Activated naive CD4-positive, alpha-beta T cell treated with anti-CD3 and anti-CD28 coated beads for 36 hours (primary cell): Measurements from ENCODE around the gene SPATA9. TPM values are rescaled to one million over a fixed set of nuclear protein-coding genes. Genes with fewer than 3 reads are reported as not detected.

Source experiments
- CTCF ChIA-PET: fragments of 350-600 bp; sonication (Branson Sonifier 250); formaldehyde crosslinking; loops from one replicate; lab custom pipeline; 2021; ENCODE audit warnings: antibody characterized with exemption; lab: Charles Lee
- DNase-seq: peaks from one replicate; pipeline ENCODE4 v3.0.0-alpha.2; 2020
- H3K27ac Mint-ChIP-seq: one replicate; pipeline ENCODE4 v1.8.0; 2021; ENCODE audit warnings: mild to moderate bottlenecking, mixed read lengths
- H3K27me3 Mint-ChIP-seq: one replicate; pipeline ENCODE4 v1.8.0; 2021; ENCODE audit warnings: low read depth, mixed read lengths
- H3K36me3 Mint-ChIP-seq: one replicate; pipeline ENCODE4 v1.8.0; 2021; ENCODE audit warnings: low read depth, mixed read lengths
- H3K4me1 Mint-ChIP-seq: one replicate; pipeline ENCODE4 v1.8.0; 2021; ENCODE audit warnings: low read depth, mixed read lengths
- H3K4me3 Mint-ChIP-seq: one replicate; pipeline ENCODE4 v1.8.0; 2021; ENCODE audit warnings: mild to moderate bottlenecking, moderate library complexity, mixed read lengths
- H3K9me3 Mint-ChIP-seq: one replicate; pipeline ENCODE4 v1.8.0; 2021; ENCODE audit warnings: mixed read lengths
- intact Hi-C: fragments of 100-400 bp; cut with micrococcal nuclease; formaldehyde crosslinking; loops from one replicate; pipeline ENCODE4 v1.15.1; 2023
- total RNA-seq, 2 experiments: library from RNA; stranded (reverse); gene quantifications; one replicate each; pipeline ENCODE4 v1.2.3, GENCODE V29; 2021

SPATA9 gene
- total RNA-seq, 2 experiments from 2014 or later = not detected

DNA sequence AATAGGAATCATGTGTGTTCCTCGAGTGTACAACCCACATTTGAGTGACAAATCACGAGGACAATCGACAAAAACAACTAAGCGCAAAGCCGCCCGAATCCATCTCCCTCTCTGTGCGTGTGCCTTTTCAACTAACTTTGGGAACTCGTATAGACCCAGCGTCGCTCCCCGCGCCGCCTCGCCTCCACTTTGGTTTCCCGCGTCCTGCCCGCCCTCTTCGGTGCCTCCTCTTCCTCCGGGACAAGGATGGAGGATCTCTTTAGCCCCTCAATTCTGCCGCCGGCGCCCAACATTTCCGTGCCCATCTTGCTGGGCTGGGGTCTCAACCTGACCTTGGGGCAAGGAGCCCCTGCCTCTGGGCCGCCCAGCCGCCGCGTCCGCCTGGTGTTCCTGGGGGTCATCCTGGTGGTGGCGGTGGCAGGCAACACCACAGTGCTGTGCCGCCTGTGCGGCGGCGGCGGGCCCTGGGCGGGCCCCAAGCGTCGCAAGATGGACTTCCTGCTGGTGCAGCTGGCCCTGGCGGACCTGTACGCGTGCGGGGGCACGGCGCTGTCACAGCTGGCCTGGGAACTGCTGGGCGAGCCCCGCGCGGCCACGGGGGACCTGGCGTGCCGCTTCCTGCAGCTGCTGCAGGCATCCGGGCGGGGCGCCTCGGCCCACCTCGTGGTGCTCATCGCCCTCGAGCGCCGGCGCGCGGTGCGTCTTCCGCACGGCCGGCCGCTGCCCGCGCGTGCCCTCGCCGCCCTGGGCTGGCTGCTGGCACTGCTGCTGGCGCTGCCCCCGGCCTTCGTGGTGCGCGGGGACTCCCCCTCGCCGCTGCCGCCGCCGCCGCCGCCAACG lies 62.5 kb downstream of the SPATA9 start, which contains the start of gene GPR150:
Gene GPR150 (plus strand): TSS at position 58 of the 840 bp plus-strand sequence. CDS start 189 bp downstream, at position 247.
- H3K27me3 Mint-ChIP-seq = no peaks in the 10 kb centered on the region
- H3K4me1 Mint-ChIP-seq = peaks cover 36% of the 10 kb centered on the region
- intact Hi-C loops = loop anchor here (1.0 to 10.0 kb wide), 3 partner anchors 29 to 335 kb away; partner anchors contain the start of genes ARSK and MCTP1
- peak within 1 kb of the TSS; percentile 82 for H3K4me3 Mint-ChIP-seq
- peak; percentile 69 for DNase-seq
- H3K36me3 Mint-ChIP-seq = no peaks in the 10 kb centered on the region
- CTCF ChIA-PET = interaction anchor here (1.1 to 1.6 kb wide), 2 partner anchors 27 to 249 kb away, joined by 3 read pairs; partner anchors contain the start of gene RFESD
- peak within 1 kb of the TSS; percentile 17 for H3K27ac Mint-ChIP-seq
- H3K9me3 Mint-ChIP-seq = no peaks in the 10 kb centered on the region

DNA sequence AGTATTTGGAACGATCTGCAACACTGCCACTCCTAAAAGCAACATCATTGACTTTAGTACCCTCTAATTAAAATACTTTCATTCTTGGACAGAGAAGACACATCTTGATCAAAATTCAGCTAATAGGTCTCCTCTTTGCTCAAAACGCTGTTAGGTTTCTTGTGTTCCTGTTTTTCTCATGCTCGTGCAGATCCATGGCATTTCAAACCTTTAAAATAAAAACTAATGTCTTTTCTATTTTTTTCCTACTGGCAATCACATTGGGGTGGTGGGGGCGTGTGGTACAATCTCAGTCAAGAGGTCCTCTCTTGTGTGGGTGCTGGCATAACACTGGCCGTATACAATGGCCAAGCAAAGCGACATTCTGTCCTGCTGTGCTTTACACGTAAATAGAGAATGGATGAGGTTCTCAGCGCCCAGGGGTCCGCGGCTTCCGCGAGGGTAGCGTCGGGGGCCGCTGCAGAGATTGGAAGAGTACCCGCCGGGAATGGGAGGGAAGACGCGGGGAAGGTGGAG lies 63.2 kb downstream of the SPATA9 start:
- peak overlapping the region; percentile 82 for H3K4me3 Mint-ChIP-seq
- H3K4me1 Mint-ChIP-seq = peaks cover 41% of the 10 kb centered on the region
- H3K9me3 Mint-ChIP-seq = no peaks in the 10 kb centered on the region
- DNase-seq = no peak
- no peak overlapping the region for H3K27ac Mint-ChIP-seq
- CTCF ChIA-PET = interaction anchor here (1.6 kb wide), 1 partner anchor 27 kb away, joined by 3 read pairs; the partner anchor contains the start of gene RFESD
- H3K27me3 Mint-ChIP-seq = no peaks in the 10 kb centered on the region
- intact Hi-C loops = loop anchor here (1.0 to 10.0 kb wide), 3 partner anchors 28 to 335 kb away; partner anchors contain the start of genes ARSK and MCTP1
- peaks cover 1% of the 10 kb centered on the region for H3K36me3 Mint-ChIP-seq

DNA sequence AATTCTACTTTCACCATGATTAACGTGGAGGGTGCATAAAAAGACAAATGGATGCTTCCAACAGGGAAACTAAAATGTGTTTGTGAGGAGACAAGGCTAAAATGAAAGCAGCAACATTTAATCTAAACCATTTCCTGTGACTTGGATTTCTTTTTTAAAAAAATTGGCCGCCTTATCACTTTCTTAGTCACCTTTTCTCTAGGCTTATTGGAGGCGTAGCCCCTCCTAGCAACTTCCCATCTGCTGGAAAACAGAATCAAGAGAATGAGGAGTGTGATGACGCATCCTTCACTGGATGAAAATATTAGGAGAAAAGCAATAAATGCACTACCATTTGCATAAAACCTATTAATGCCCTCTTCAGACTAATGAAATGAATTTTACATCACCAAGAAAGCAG lies 63.7 kb downstream of the SPATA9 start:
- Mint-ChIP-seq H3K27me3 (no peaks in the 10 kb centered on the region), H3K9me3 (no peaks in the 10 kb centered on the region), H3K4me1 (peaks cover 41% of the 10 kb centered on the region), H3K4me3 (peak overlapping the region; percentile 82), H3K27ac (no peak overlapping the region), H3K36me3 (peaks cover 1% of the 10 kb centered on the region)
- intact Hi-C loops = no loop called here
- DNase-seq = no peak
- CTCF ChIA-PET = interaction anchor here (1.6 kb wide), 1 partner anchor 28 kb away, joined by 3 read pairs; the partner anchor contains the start of gene RFESD

DNA sequence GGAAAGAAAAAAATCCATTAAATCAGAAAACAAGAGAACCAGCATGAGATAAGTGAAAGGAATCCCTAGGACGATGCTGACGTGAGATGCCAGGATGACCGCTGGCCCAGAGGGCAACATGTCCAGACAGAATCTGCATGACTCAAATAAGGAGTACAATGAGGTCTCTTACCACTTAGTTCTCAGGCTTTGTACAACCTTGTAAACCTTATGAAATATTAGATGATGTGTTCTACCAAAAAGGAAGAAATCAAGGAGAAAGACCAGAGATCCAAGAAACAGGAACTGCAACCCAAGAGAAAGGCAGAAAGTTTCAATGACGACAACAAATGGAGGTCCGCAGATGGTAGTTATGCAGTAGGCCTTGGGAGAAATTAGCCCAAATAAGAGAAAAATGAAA lies 65.7 kb downstream of the SPATA9 start:
- Mint-ChIP-seq H3K9me3 (peaks cover 11% of the 10 kb centered on the region), H3K27ac (no peak overlapping the region), H3K4me3 (no peak overlapping the region), H3K4me1 (peaks cover 33% of the 10 kb centered on the region), H3K27me3 (no peaks in the 10 kb centered on the region), H3K36me3 (peaks cover 15% of the 10 kb centered on the region)
- CTCF ChIA-PET = no interaction called here
- no peak for DNase-seq
- intact Hi-C loops = no loop called here

DNA sequence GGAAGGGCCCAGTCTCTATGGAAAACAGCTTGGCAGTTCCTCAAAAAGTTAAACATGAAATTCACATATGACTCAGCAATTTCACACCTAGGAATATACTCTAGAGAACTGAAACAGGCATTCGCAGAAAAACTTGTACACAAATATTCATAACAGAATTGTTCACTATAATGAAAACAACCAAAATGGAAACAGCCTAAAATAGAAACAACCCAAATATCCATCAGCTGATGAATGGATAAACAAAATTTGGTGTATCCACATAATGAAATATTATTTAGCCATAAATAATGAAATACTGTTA lies 67.7 kb downstream of the SPATA9 start:
- Mint-ChIP-seq H3K27ac (no peak overlapping the region), H3K9me3 (peaks cover 11% of the 10 kb centered on the region), H3K36me3 (peaks cover 17% of the 10 kb centered on the region), H3K27me3 (no peaks in the 10 kb centered on the region), H3K4me3 (no peak overlapping the region), H3K4me1 (peaks cover 27% of the 10 kb centered on the region)
- intact Hi-C loops = loop anchor here (1.0 kb wide), 1 partner anchor 24 kb away; no protein-coding TSS in a partner anchor
- CTCF ChIA-PET = no interaction called here
- no peak for DNase-seq

DNA sequence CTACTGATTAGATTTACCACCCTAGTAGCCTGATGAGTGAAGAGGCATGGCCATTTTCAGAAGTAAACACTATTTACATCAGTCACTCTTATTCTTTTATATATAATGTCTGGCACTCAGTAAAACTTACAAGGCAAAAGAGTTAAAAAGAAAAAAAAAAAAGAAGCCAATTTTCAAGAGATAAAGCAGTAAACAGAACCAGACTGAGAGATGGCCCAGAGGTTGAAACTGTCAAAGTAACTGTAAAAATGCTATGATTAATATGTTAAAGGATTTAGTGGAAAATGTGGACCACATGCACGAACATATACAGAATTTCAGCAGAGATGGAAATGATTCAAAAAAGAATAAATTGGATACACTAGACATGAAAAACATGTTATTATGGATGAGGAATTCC lies 69.3 kb downstream of the SPATA9 start:
- CTCF ChIA-PET = no interaction called here
- H3K36me3 Mint-ChIP-seq = peaks cover 17% of the 10 kb centered on the region
- peaks cover 11% of the 10 kb centered on the region for H3K9me3 Mint-ChIP-seq
- no peak overlapping the region for H3K27ac Mint-ChIP-seq
- H3K4me3 Mint-ChIP-seq = no peak overlapping the region
- peaks cover 13% of the 10 kb centered on the region for H3K4me1 Mint-ChIP-seq
- intact Hi-C loops = no loop called here
- no peak for DNase-seq
- no peaks in the 10 kb centered on the region for H3K27me3 Mint-ChIP-seq

DNA sequence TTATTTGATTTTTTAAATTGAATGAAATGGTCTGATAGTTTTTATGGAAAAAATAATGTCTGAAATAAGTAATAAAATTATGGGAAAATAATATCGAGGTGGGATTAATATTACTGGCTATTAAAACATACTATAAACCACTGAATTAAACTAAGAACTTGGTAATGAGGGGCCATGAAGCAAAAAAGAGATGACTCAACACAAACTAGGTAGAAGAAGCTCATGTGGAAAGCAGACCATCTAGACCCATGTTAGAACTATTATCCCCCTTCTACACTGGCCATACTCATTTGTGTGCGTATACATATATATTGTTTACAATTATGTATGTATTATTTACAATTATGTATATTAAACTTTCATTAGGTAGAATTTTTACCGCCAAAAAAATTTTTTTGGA lies 71.4 kb downstream of the SPATA9 start:
- Mint-ChIP-seq H3K36me3 (peaks cover 17% of the 10 kb centered on the region), H3K9me3 (peaks cover 11% of the 10 kb centered on the region), H3K4me3 (no peak overlapping the region), H3K27me3 (no peaks in the 10 kb centered on the region), H3K27ac (no peak overlapping the region), H3K4me1 (peaks cover 10% of the 10 kb centered on the region)
- intact Hi-C loops = no loop called here
- no peak for DNase-seq
- CTCF ChIA-PET = no interaction called here

DNA sequence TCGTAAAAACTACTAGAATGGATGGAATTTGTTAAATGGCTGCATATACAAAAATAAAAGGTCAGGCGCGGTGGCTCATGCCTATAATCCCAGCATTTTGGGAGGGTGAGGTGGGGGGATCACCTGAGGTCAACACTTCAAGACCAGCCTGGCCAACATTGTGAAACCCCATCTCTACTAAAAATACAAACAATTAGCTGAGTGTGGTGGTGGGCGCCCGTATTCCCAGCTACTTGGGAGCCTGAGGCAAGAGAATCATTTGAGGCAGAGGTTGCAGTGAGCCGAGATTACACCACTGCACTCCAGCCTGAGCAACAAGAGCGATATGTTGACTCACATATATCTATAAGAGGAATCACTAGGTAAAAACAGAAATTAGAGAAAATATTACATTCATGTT lies 72.2 kb downstream of the SPATA9 start:
- Mint-ChIP-seq H3K4me1 (peaks cover 8% of the 10 kb centered on the region), H3K27ac (no peak overlapping the region), H3K36me3 (peaks cover 17% of the 10 kb centered on the region), H3K4me3 (no peak overlapping the region), H3K27me3 (no peaks in the 10 kb centered on the region), H3K9me3 (peaks cover 11% of the 10 kb centered on the region)
- intact Hi-C loops = no loop called here
- CTCF ChIA-PET = no interaction called here
- no peak for DNase-seq

DNA sequence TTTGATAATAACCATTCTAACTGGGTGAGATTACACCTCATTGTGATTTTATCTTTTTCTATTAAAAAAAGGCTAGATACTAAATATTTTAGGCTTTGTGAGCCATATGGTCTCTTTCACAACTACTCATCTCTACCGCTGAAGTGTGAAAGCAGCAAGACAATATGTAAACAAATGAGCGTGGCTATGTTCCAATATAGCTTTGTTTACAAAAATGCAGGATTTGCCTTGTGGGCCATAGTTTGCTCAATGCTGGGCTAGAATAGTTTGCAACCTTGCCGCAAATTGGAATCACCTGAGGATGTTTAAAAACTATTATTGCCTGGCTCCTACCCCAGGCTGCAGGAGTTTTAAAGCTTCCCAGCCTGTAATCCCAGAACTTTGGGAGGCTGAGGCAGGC lies 73.1 kb downstream of the SPATA9 start:
- intact Hi-C loops = no loop called here
- H3K9me3 Mint-ChIP-seq = peaks cover 11% of the 10 kb centered on the region
- no peak overlapping the region for H3K4me3 Mint-ChIP-seq
- CTCF ChIA-PET = no interaction called here
- no peak overlapping the region for H3K27ac Mint-ChIP-seq
- no peaks in the 10 kb centered on the region for H3K27me3 Mint-ChIP-seq
- no peak for DNase-seq
- no peaks in the 10 kb centered on the region for H3K4me1 Mint-ChIP-seq
- peaks cover 16% of the 10 kb centered on the region for H3K36me3 Mint-ChIP-seq

Other genes starting within 250 kb of the SPATA9 start
- gene SKIC3, start 128.0 kb downstream of the SPATA9 start, total RNA-seq = 10 to 100 TPM; 67.4 to 69.5 TPM
- gene ARSK, start 127.9 kb downstream of the SPATA9 start, total RNA-seq = 1 to 10 TPM; 4.5 to 5.1 TPM
- gene GPR150, start 62.9 kb downstream of the SPATA9 start, total RNA-seq = under 1 TPM; 0.64 to 0.94 TPM
- 1 to 10 TPM; 9.1 to 9.7 TPM for gene RFESD, start 36.2 kb downstream of the SPATA9 start, total RNA-seq
- 1 to 10 TPM; 1.5 to 2.4 TPM for gene RHOBTB3, start 48.3 kb upstream of the SPATA9 start, total RNA-seq
- 10 to 100 TPM; 50.4 to 51.1 TPM for gene GLRX, start 139.7 kb upstream of the SPATA9 start, total RNA-seq